GM18861 (cell line): ENCODE results near the gene SPIRE1.
"Not testable (repeated sequence)": the region's sequence is repeated elsewhere in the genome, so short reads cannot be mapped to it uniquely, and the experiment has no call there.

ENCODE experiments used
- ATAC-seq: cut with Tn5 transposase; IDR thresholded peaks from one replicate; pipeline ENCODE4 v1.9.1; 2021; ENCODE audit not compliant: unreplicated experiment

SPIRE1 gene

DNA sequence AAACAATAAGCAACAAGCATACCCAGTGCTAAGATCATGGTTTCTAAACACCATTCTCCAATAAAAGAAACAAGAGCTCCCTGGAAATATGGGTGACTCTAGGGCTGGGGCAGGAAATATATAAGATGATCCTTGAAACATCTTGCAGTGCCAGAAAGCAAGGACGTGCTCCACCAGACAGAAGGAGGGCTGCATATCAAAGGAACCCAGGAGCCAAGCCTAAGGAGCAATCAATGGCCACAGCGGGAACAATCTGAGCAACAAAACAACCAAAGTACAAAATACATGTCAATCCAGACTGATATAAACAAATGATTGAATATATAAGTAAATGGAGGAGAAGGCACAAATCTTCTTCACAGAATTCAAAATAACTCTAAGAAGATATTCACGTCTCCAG, 10.1 kb downstream of the SPIRE1 start:
- ATAC-seq: no peak

DNA sequence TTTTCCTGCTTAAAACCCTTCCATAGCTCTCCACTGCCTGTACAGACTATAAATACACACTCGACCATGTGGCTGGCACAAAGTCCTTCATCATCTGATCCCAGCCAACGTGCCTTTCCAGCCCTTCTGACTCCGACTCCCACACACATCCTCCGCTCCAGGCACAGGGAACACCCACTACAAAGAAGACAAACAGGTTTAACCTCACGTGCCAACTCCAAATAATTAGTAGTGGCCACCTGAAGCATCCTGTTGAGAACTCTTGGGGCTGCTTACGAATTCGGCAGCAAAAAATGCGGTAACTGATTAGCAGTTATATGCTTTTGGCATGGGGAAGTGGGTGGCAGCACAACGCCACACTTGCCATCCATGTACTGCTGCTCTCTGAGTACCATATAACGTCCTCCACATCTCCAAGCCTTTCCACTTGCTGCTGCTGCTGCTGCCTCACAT, 12.1 kb downstream of the SPIRE1 start:
- ATAC-seq: no peak

DNA sequence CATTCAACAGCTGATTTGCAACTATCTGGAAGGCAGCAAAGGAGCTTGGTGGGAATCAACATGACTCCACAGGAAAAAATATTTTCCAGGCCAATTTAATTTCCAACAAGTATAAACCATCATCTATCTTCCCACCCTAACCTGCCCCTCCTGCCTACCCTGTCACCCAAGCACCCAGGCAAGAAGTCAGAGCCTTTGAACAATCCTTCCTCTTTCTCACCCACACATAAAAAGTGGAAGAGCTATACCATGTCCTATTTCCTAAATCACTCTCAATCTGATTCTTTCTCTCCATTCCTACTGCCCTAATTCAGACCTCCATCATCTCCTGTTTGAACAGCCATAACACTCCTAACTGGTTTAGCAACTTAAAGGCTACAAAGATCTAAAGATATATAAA, 12.7 kb downstream of the SPIRE1 start:
- no peak for ATAC-seq

DNA sequence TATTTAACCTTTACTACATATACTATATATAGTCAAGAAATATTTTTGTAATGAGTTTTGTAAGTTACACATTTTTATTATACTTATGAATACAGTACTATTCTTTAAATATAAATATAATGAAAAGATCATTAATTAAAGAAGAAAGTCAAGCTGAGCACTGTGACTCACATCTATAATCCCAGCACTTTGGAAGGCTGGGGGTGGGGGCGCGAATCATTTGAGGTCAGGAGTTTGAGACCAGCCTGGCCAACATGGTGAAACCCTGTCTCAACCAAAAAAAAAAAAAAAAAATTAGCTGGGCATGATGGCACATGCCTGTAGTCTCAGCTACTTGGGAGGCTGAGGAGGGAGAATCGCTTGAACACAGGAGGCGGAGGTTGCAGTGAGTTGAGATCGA, 14.2 kb downstream of the SPIRE1 start:
- not testable (repeated sequence) for ATAC-seq

DNA sequence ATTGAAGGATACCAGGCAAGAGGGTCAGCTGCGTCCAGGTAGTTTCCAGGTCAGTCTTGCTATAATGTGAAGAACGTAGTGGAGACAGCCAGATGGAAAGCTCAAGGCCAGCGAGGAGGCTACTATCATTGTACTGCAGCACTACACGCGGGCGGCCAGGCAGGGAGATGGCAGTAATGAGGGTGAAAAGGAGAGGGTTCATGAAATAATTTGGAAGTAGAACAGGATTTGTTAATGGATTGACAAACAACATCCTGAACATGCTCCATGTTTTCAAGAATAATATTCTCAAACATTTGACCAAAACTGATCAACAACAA, 17.1 kb downstream of the SPIRE1 start:
- no peak for ATAC-seq

DNA sequence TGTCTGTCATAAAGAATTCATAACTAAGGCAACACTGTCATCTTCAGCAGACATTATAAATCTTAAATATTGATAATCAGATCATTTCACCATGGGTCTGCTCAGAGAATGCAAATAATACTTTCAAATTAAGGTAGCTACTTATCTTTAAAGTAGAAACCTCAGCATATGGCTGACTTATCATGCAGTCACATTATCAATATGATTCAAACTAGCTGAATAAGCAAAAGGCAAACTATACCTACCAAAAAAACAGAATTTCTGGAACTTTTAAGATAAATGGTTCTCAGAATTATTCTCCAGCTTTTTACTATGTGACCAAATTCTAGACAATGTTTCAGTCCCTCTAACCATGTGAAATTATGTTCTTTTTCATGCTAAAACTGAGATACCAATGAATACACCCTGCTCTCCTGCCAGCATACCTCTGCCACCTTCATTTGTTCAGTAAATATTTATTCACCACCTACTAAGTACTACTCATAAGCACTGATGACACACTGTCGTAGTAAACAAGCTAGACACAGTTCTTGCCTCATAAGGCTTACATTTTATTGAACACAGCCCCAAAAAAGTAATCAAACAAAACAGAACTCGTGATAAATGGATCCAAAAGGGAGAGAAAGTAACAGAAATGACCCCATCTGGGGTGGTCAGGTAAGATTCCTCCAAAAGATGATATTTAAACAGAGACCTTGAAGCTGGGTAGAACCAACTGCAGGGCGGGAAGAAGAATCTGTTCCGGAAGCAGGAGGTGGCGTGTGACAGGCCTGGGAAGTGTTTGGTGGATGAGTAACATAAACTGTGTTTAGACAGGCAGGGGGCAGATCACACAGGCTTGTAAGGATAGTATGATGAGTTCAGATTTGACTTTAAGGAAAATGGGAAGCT, 17.7 kb downstream of the SPIRE1 start:
- no peak for ATAC-seq

DNA sequence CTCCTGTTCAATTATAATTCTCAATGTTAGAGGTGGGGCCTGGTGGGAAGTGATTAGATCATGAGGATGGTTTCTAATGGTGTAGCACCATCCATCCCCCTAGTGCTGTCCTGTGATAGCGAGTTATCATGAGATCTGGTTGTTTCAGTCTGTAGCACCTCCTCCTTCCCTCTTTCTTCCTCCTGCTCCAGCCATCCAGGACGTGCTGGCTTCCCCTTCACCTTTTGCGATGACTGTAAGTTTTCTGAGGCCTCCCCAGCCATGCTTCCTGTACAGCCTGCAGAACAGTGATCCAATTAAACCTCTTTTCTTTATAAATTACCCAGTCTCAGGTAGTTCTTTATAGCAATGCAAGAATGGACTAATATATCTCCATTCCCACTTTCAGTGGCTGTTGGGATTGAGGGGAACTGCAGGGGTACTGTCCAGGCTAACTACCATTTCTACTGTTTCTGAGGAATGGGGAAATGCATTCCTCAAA, 19.2 kb downstream of the SPIRE1 start:
- ATAC-seq: no peak

DNA sequence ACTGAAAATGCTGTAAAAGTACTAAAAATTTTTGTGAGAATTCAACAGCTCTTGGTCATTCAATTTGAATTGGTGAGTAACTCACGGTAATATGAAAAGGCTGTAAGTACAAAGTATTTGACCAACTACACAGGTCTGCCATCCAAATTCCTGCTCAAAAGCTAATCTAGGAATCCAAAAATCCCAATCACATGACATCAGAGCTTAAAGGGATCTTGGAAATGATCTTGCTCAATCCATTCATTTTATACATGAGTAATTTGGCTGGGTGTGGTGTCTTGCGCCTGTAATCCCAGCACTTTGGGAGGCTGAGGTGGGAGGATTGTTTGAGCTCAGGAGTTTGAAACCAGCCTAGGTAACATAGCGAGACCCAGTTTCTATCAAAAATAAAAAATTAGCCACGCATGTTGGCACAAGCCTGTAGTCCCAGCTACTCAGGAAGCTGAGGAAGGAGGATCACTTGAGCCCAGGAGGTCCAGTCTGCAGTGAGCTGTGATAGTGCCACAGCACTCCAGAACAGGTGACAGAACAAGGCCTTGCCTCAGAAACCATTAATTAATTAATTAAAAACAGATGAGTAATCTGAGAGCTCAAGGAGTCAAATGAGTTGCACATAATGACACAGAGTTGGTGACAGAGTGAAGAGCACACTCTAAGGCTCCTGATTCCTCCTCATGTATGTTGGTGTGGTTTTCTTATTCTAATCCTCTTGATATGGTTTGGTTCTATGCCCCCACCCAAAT, 19.8 kb downstream of the SPIRE1 start:
- ATAC-seq: no peak

DNA sequence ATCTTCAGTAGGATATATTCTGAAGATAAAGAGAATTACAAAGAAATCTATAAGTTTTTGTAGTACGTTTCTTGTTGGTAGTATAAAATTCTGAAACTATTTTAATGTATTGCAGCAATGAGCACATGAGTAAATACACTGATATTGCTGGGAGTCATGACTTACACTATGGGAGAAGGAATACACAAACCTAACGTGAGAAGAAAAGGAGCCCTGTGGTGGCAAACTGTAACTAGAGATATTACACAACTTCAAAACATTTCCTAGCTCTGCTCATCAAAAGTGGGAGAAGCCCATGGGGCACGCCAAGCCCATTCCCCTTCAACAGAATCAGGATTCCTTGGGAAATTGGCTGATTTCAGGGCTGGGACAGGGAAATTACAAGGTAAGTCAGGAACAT, 20.5 kb downstream of the SPIRE1 start:
- ATAC-seq: no peak

DNA sequence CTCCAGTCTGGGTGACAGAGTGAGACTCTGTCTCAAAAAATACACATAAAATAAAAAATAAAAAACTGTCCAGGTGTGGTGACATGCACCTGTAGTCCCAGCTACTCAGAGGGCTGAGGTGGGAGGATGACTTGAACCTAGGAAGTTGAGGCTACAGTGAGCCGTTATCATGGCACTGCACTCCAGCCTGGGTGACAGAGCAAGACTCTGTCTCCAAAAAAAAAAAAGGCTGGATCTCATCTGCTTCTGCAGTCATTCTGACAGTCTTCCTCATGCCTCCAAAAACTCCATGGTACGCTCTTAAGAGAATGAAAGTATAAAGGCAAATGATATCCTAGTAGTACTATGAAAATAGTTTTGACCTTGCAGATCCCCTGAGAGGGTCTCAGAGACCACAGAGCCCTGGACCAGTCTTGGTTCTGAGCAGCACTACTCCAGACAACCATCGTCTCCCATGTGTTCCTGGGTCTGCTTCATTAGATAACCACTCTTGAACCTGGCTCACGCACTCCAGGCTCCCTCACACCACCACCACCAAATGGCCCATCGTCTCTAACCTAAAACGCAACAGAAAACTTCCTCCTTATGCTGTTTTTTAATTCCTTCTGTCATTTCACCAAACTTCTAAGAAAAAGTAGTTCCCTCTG, 26.0 kb downstream of the SPIRE1 start:
- ATAC-seq: no peak

DNA sequence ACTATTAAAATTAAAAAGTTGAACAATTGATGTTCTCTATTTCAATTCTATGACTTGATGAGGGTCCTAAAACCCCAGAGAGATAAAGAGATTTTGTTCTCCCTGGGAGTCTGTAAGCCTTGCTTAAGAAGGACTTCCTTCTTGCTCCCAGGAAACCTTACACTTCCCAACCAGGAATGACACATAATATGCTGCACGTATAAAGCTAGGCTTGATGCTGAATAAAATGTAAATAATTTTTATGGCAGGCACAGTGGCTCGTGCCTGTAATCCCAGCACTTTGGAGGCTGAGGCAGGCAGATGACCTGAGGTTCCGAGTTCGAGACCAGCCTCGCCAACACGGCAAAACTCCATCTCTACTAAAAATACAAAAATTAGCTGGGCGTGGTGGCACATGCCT, 27.8 kb downstream of the SPIRE1 start:
- ATAC-seq: no peak

DNA sequence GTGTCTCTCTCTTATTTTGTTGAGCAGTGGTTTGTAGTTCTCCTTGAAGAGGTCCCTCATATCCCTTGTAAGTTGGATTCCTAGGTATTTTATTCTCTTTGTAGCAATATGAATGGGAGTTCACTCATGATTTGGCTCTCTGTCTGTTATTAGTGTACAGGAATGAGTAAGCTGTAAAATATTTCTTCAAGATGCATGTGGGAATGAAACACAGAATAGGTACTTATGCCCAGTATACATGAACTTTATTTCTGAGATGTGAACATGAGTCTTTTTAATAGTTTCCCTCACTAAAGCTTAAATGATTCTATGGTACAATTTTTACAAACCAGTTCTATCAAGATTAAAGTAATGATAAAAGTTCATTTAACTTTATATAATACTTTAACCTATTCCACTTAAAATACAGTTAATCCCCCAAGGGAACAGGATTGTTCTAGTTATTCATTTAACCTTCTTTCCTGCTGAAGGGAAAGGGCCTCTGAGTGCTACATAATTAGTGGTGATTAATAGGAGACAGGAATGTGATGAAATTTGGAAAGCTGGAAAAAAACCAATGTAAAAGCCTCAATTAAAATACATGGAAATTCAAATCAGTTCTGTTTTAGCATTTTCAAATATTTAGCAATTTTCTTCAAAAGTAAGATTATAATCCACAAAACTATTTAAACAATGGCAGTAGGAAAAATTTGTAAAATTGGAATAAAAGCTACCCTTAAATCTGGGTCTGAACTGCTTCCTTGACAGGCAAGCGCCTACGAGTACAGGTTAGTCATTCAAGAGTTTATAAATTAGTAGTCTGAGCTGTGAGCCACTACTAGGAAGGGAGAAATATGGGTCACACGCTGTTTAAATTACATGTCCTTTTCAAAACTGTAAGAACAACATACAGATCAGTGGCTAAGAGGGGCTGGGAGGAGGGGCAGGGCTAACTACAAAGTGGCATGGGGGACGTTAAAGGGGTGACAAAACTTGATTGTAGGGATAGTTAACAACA, 28.9 kb downstream of the SPIRE1 start:
- ATAC-seq: no peak

DNA sequence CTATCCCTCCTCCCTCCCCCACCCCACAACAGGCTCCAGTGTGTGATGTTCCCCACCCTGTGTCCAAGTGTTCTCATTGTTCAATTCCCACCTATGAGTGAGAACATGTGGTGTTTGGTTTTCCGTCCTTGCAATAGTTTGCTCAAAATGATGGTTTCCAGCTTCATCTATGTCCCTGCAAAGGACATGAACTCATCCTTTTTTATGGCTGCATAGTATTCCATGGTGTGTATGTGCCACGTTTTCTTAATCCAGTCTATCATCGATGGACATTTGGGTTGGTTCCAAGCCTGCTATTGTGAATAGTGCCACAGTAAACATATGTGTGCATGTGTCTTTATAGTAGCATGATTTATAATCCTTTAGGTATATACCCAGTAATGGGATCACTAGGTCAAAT, 30.7 kb downstream of the SPIRE1 start:
- ATAC-seq: not testable (repeated sequence)

DNA sequence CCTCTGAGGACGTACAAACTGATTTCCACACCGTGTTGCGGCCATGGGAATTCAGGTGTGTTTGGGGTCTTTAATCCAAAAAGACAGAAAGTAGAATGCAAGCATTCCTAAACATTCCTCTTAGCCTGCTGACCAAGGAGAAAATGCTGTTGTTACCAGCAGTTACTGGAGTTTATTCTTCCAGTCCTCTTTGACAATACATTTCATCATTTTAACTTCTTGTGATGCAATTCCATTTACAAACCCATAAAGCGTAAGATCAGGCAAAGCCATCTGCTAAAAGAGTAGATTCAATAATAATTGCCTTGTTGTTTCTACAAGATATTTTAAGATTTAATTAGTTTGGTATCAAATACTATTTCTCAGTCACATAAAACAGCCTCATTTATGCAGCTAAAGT, 32.7 kb downstream of the SPIRE1 start:
- ATAC-seq: no peak

DNA sequence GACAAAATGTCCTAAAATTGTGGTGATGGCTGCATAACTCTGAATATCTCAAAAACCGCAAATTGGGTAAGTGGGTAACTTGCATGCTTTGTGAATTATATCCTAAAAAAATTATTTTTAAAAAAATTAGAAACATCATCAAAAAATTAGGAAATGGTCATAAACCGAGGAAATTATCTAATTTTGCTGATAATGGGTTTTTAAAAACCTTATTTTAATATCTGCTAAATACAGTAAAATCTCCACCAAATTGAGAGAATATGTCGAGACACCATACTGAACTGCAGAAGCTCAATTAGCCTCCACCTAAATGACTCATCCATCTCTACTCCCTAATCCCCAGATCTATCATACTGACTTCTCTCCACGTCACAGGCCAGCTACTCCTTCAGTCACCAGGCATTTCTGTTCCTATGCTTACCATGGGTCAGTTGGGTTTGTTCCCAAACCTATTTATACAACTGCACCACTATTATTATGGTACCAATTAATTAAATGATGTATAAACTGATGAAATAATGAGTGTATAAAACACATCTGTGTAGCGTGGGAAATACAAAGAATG, 36.1 kb downstream of the SPIRE1 start:
- no peak for ATAC-seq

DNA sequence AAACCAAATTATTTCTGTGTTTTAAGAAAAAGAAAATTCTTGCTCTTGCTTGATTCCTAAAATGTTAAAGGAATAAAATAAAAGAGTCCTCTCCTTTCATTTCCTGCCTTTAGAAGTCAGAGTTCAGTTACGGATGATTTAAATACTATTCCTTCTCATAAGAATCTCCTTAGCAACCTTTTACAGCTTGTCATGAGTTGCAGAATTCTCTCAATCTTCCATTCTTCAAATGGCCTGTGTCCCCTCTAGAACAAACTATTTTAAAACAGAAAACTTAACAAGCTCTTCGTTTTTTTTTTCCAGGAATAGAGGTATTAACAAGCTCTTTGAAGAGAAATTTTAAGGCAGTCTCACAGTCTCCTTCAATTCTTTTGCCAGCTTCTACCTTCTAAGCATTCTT, 42.2 kb downstream of the SPIRE1 start:
- no peak for ATAC-seq

DNA sequence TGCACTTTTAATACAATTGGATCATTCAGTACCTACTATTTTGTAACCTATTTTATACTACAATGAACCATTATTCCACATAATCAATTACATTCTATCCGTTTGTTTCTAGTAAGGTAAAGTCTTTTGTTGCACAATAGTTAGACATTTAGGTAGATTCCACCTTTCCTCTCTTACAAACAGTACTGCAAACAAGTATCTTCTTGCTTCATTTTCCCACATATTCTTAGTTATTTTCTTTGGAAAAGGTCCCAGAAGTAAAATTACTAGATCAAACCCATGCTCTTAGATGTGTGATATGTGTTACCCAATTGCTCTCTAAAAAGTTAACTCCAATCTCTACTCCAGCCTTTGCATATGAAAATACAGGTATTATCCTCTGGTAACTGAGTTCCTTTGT, 49.6 kb downstream of the SPIRE1 start:
- ATAC-seq: no peak

DNA sequence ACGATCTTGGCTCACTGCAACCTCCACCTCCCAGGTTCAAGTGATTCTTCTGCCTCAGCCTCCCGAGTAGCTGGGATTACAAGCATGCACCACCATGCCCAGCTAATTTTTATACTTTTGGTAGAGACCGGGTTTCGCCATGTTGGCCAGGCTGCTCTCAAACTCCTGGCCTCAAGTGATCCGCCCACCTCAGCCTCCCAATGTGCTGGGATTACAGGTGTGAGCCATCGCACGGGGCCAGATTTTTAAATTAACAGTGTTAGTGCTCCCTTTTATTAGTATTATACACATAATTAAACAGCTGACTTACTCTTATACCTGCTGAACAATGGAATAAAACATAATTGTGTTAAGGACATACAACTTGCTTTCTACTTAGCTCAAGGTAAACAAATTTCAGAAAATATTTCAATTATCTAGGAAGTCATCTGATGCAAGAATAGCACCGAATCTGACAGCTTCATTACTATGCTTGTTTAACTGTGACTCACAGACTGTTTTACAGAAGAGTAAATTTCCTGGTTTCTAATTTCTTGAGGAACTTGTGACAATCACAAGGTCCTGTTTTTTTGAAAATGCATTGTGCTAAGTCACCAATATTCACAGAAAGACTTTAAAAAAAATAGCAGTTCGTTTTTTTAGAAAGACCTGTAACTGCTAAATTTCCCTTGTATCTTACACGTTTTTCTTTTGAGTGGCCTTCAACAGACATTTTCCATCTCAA, 51.2 kb downstream of the SPIRE1 start:
- no peak for ATAC-seq

DNA sequence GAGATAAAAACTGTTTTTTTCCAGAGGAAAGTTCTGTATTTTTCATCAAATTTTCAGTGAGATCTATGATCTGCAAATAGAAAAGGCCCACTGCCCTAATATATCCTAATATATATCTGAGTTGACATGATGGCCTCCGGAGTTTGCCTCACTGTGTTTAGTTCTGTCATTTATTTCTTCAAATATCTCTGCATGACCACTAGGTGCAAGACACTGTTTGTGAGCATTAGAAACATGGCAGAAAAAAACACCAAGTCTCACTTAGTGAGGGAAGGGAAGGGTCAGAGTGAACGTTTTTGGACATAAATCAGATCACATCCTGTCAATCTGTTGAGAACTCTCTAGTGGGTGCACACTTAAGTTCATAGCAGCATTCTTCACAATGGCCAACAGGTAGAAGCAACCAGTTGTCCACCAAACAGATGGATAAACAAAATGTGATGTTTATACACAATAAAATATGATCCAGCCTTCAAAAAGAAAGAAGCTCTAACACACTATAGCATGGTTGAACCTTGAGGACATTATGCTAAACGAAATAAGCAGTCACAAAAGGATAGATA, 53.4 kb downstream of the SPIRE1 start:
- no peak for ATAC-seq
